NCI-H345 treated with DMSO at 0.1 percent for 48 hours (cell line): ENCODE results near the gene FGL2.
"Not testable (repeated sequence)": the region's sequence is repeated elsewhere in the genome, so short reads cannot be mapped to it uniquely, and the experiment has no call there.

Source experiments
- DNase-seq: peaks from one replicate; lab custom pipeline; 2025; ENCODE audit not compliant: unreplicated experiment; lab: John Stamatoyannopoulos, UW

The FGL2 gene, protein sequence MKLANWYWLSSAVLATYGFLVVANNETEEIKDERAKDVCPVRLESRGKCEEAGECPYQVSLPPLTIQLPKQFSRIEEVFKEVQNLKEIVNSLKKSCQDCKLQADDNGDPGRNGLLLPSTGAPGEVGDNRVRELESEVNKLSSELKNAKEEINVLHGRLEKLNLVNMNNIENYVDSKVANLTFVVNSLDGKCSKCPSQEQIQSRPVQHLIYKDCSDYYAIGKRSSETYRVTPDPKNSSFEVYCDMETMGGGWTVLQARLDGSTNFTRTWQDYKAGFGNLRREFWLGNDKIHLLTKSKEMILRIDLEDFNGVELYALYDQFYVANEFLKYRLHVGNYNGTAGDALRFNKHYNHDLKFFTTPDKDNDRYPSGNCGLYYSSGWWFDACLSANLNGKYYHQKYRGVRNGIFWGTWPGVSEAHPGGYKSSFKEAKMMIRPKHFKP

DNA sequence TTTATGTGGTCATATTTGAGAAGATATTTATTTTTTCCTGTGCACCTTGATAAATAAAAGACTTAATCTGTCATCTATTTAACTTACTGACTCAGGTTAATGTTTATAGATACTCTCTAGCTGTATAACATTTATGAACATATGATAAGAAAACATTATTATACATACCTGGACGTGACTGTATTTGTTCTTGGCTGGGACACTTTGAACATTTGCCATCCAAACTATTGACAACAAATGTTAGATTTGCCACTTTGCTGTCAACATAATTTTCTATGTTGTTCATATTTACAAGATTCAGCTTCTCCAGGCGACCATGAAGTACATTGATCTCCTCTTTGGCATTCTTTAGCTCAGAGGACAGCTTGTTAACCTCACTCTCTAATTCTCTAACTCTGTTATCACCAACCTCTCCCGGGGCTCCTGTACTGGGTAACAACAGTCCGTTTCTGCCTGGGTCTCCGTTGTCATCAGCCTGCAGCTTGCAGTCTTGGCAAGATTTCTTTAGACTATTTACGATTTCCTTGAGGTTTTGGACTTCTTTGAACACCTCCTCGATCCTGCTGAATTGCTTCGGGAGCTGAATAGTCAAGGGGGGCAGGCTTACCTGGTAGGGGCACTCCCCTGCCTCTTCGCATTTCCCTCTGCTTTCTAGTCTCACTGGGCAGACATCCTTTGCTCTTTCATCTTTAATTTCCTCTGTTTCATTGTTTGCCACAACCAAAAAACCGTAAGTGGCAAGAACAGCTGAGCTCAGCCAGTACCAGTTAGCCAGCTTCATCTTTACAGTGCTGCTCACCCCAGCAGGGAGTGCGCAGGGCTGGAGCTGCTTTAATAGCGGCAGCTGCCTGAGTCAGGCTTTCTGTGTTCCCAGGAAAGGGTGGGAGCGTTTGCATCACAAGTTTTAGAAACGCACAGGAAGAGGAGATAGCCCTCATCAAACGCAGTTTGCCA, at the start of gene FGL2:
TSS of gene FGL2 (minus strand) at position 807 of the 954 bp plus-strand sequence. CDS start at position 781, 26 bp downstream.
- DNase-seq: no peak

DNA sequence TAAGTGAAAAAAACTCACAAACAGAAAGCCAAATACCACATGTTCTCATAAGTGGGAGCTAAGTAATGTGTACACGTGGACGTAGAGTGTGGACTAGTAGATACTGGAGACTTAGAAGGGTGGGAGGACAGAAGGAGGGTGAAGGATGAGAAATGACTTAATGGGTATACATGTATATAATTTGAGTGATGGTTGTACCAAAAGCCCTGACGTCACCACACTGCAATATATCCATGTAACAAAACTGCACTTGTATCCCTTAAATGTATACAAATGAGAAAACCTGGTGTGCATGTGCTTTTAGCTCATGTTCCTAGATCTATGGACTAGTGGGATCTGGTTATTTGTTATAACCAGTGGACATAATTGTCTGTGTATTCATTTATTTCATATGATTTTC, 48.5 kb upstream of the FGL2 start:
- DNase-seq: no peak

DNA sequence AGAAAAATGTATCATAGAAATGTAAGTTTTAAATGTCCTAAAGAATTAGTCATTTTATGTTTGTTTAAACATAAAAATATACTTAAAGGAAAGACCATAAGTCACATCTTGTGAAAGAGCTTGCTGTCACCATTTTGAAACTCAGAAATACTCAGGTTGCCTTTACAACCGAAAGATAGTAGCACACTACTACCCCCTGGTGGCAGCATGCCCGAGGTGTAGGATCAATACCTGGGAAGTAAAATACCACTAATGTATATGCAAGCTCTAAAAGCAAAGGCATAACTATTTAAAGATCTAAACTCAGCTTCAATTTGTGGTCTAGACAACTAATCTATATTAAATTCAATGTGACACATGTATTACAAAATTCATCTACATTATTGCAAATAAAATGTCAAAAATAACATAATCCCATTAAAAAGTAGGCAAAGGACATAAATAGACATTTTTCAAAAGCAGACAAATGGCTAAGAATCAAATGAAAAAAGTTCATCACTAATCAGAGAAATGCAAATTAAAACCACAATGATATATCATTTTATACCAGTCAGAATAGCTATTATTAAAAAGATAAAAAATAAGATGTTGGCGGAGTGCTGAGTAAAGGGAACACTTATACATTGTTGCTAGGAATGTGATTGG, 47.7 kb upstream of the FGL2 start:
- peak; percentile 58 for DNase-seq

- no peak for DNase-seq
Observed at GRCh38 chr7:77246026-77246640, 46.5 kb upstream of the FGL2 start.

DNA sequence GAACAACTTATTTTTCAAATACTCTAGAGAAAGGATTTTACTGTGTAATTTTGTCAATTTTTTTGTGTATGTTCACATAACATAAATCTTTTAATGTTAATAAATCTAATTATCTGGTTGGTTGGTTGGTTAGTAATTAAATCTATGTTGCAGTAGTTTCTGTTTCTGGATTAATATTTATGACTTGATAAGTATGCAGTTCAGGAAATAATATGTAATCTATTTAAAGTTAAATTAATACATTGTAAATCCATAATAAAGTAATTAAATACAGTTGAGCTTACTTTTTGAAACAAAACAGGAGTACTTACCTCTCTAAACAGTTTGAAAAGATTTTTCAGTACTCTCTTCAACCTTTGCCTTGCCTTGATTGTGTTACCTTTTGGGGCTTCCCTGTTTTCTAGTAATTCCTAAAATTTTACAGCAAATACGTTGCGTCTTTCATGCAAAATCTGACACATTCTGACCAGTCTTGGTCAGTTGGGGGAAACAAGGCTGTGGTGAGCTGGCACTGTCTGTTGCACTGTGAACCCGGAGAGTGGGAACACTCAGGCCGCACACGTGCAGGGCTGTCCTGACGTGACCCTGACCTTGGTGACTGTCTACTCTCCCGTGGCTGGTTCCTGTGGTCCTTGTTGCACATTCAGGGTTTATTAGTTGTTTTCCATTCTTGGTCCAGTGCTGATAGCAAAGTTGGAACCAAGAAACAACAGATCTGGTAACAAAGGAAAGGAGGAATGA, 45.6 kb upstream of the FGL2 start:
- DNase-seq: no peak

DNA sequence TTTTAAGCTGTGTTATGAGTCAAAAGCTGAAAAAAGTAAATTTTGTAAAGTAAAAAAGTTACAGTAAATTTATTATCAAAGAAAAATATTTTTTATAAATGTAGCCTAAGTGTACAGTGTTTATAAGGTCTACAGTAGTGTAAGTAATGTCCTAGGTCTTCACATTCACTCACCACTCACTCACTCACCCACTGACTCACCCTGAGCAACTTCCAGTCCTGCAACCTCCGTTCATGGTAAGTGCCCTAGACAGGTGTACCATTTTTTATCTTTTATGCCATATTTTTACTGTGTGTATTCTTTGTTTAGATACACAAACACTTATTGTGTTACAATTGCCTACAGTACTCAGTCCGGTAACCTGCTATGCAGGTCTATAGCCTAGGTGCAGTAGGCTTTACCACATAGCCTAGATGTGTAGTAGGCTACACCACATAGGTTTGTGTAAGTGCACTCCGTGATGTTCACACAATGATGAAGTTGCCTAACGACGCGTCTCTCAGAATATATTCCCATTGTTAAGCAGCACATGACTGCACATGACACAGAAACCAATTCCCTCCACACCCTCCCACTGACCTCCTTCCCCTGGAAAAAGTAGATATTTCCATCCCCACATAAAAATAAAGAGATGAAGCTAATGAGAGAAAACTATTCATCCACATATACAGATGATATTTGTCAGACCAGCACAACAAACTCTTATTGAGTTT, 44.8 kb upstream of the FGL2 start:
- DNase-seq: no peak

- no peak for DNase-seq
Observed at GRCh38 chr7:77242554-77242953, 42.9 kb upstream of the FGL2 start.

GRCh38 chr7:77242068-77242467, 42.4 kb upstream of the FGL2 start:
- no peak for DNase-seq

GRCh38 chr7:77239471-77239870, 39.9 kb upstream of the FGL2 start:
- DNase-seq: no peak

GRCh38 chr7:77238703-77239136, 39.1 kb upstream of the FGL2 start:
- DNase-seq: no peak

DNA sequence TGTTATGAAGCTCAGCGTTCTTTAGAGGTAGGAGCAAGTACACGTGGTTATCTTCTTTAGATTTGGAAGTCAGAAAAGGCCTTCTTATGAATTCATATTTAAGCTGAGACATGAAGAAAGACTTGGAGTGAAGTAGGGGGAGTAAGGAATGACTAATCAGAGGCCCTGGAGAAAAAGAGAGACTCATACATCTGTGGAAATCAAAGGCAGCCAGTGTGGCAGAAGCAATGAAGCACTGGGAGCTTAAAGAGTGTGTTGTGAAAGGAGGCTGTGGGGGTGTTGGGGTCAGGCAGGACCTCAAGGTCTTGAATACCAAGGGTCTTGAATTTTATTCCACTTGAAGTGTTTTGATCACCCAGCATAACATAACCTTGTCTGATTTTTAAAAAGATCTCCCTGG, 35.7 kb upstream of the FGL2 start:
- DNase-seq: no peak

- DNase-seq: no peak
Observed at GRCh38 chr7:77232467-77232866, 32.8 kb upstream of the FGL2 start.

- not testable (repeated sequence) for DNase-seq
Observed at GRCh38 chr7:77228795-77229194, 29.2 kb upstream of the FGL2 start.

GRCh38 chr7:77226357-77226839, 26.8 kb upstream of the FGL2 start:
- no peak for DNase-seq

GRCh38 chr7:77223261-77223660, 23.6 kb upstream of the FGL2 start:
- no peak for DNase-seq

GRCh38 chr7:77222819-77223218, 23.2 kb upstream of the FGL2 start:
- DNase-seq: no peak

GRCh38 chr7:77222065-77222464, 22.4 kb upstream of the FGL2 start:
- no peak for DNase-seq

DNA sequence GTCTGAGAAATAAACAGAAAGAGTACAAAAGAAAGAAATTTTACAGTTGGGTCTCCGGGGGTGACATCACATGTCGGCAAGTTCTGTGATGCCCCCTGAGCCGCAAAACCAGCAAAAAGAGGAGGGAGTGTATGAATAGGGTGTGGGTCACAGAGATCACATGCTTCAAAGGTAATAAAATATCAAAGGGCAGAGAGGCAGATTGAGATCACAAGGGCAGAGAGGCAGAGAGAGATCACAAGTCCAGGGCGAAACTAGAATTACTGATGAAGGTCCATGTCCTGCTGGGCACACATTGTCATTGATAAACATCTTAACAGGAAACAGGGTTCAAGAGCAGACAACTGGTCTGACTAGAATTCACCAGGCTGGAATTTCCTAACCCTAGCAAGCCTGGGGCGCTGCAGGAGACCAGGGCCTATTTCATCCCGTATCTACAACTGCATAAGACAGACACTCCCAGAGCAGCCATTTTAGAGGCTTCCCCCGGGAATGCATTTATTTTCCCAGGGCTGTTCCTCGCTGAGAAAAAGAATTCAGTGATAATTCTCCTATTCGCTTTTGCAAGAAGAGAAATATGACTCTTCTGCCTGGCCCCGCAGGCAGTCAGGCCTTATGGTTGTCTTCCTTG, 20.2 kb upstream of the FGL2 start:
- DNase-seq: not testable (repeated sequence)
